ENCODE measurements around the gene EIPR1.

EIPR1 gene

GRCh38 chr2:3309496-3310355 lies 67.9 kb downstream of the EIPR1 start:
- TF ChIP-seq FOXP2 (optimal IDR thresholded peaks at IDR 0.05; ENCODE audit: control extremely low read depth, extremely low read length, insufficient read depth) (no peak), EZH2 (IDR thresholded peaks at IDR 0.05) (no peak), POLR2AphosphoS5 (IDR thresholded peaks at IDR 0.05; ENCODE audit: borderline replicate concordance, low read depth, low read length) (no peak)
- H3K9me3 ChIP-seq (ENCODE audit: low read depth, low read length): no peaks in the 10 kb centered on the region
- no peak overlapping the region for H3K27ac ChIP-seq
- DNase-seq (ENCODE audit: low read depth, low spot score): no peak
- no peak overlapping the region for H3K4me3 ChIP-seq
- H3K36me3 ChIP-seq (ENCODE audit: insufficient read depth, low read length): no peaks in the 10 kb centered on the region
- no peak overlapping the region for H3K9ac ChIP-seq (ENCODE audit: insufficient read length)

- TF ChIP-seq EZH2 (IDR thresholded peaks at IDR 0.05) (no peak), POLR2AphosphoS5 (IDR thresholded peaks at IDR 0.05; ENCODE audit: borderline replicate concordance, low read depth, low read length) (no peak), FOXP2 (optimal IDR thresholded peaks at IDR 0.05; ENCODE audit: control extremely low read depth, extremely low read length, insufficient read depth) (no peak)
- Histone ChIP-seq H3K9me3 (ENCODE audit: low read depth, low read length) (no peaks in the 10 kb centered on the region), H3K27ac (no peak overlapping the region), H3K9ac (ENCODE audit: insufficient read length) (no peak overlapping the region), H3K4me3 (no peak overlapping the region), H3K36me3 (ENCODE audit: insufficient read depth, low read length) (no peaks in the 10 kb centered on the region)
- no peak for DNase-seq (ENCODE audit: low read depth, low spot score)
Observed at GRCh38 chr2:3307901-3308300, 69.7 kb downstream of the EIPR1 start.

GRCh38 chr2:3307236-3307635 lies 70.4 kb downstream of the EIPR1 start:
- H3K27ac ChIP-seq: no peak overlapping the region
- H3K9ac ChIP-seq (ENCODE audit: insufficient read length): no peak overlapping the region
- DNase-seq (ENCODE audit: low read depth, low spot score): no peak
- H3K4me3 ChIP-seq: no peak overlapping the region
- TF ChIP-seq EZH2 (IDR thresholded peaks at IDR 0.05) (no peak), POLR2AphosphoS5 (IDR thresholded peaks at IDR 0.05; ENCODE audit: borderline replicate concordance, low read depth, low read length) (no peak), FOXP2 (optimal IDR thresholded peaks at IDR 0.05; ENCODE audit: control extremely low read depth, extremely low read length, insufficient read depth) (no peak)
- no peaks in the 10 kb centered on the region for H3K36me3 ChIP-seq (ENCODE audit: insufficient read depth, low read length)
- no peaks in the 10 kb centered on the region for H3K9me3 ChIP-seq (ENCODE audit: low read depth, low read length)

- no peaks in the 10 kb centered on the region for H3K36me3 ChIP-seq (ENCODE audit: insufficient read depth, low read length)
- TF ChIP-seq POLR2AphosphoS5 (IDR thresholded peaks at IDR 0.05; ENCODE audit: borderline replicate concordance, low read depth, low read length) (no peak), EZH2 (IDR thresholded peaks at IDR 0.05) (no peak), FOXP2 (optimal IDR thresholded peaks at IDR 0.05; ENCODE audit: control extremely low read depth, extremely low read length, insufficient read depth) (no peak)
- H3K9ac ChIP-seq (ENCODE audit: insufficient read length): no peak overlapping the region
- H3K9me3 ChIP-seq (ENCODE audit: low read depth, low read length): no peaks in the 10 kb centered on the region
- no peak overlapping the region for H3K27ac ChIP-seq
- no peak overlapping the region for H3K4me3 ChIP-seq
- no peak for DNase-seq (ENCODE audit: low read depth, low spot score)
Observed at GRCh38 chr2:3305952-3306351, 71.7 kb downstream of the EIPR1 start.

- H3K9ac ChIP-seq (ENCODE audit: insufficient read length): no peak overlapping the region
- H3K9me3 ChIP-seq (ENCODE audit: low read depth, low read length): no peaks in the 10 kb centered on the region
- no peak for DNase-seq (ENCODE audit: low read depth, low spot score)
- no peak for TF ChIP-seq EZH2 (IDR thresholded peaks at IDR 0.05)
- TF ChIP-seq POLR2AphosphoS5 (IDR thresholded peaks at IDR 0.05; ENCODE audit: borderline replicate concordance, low read depth, low read length): no peak
- TF ChIP-seq FOXP2 (optimal IDR thresholded peaks at IDR 0.05; ENCODE audit: control extremely low read depth, extremely low read length, insufficient read depth): no peak
- H3K36me3 ChIP-seq (ENCODE audit: insufficient read depth, low read length): no peaks in the 10 kb centered on the region
- no peak overlapping the region for H3K27ac ChIP-seq
- no peak overlapping the region for H3K4me3 ChIP-seq
Observed at GRCh38 chr2:3305431-3305830, 72.2 kb downstream of the EIPR1 start.

GRCh38 chr2:3303583-3304406 lies 73.8 kb downstream of the EIPR1 start:
- H3K36me3 ChIP-seq (ENCODE audit: insufficient read depth, low read length): no peaks in the 10 kb centered on the region
- no peak overlapping the region for H3K27ac ChIP-seq
- peak overlapping the region; percentile 78 for H3K9ac ChIP-seq (ENCODE audit: insufficient read length)
- TF ChIP-seq FOXP2 (optimal IDR thresholded peaks at IDR 0.05; ENCODE audit: control extremely low read depth, extremely low read length, insufficient read depth) (no peak), POLR2AphosphoS5 (IDR thresholded peaks at IDR 0.05; ENCODE audit: borderline replicate concordance, low read depth, low read length) (no peak; the same call in 1 of the 2 replicates), EZH2 (IDR thresholded peaks at IDR 0.05) (no peak)
- H3K4me3 ChIP-seq: peak overlapping the region; percentile 70
- peak; percentile 12 for DNase-seq (ENCODE audit: low read depth, low spot score)
- no peaks in the 10 kb centered on the region for H3K9me3 ChIP-seq (ENCODE audit: low read depth, low read length)

GRCh38 chr2:3302751-3303582 lies 74.7 kb downstream of the EIPR1 start:
- TF ChIP-seq EZH2 (IDR thresholded peaks at IDR 0.05) (no peak), FOXP2 (optimal IDR thresholded peaks at IDR 0.05; ENCODE audit: control extremely low read depth, extremely low read length, insufficient read depth) (no peak), POLR2AphosphoS5 (IDR thresholded peaks at IDR 0.05; ENCODE audit: borderline replicate concordance, low read depth, low read length) (no peak)
- Histone ChIP-seq H3K36me3 (ENCODE audit: insufficient read depth, low read length) (no peaks in the 10 kb centered on the region), H3K27ac (no peak overlapping the region), H3K4me3 (peak overlapping the region; percentile 70), H3K9me3 (ENCODE audit: low read depth, low read length) (no peaks in the 10 kb centered on the region), H3K9ac (ENCODE audit: insufficient read length) (peak overlapping the region; percentile 78)
- no peak for DNase-seq (ENCODE audit: low read depth, low spot score)

GRCh38 chr2:3302421-3302750 lies 75.2 kb downstream of the EIPR1 start:
- no peak overlapping the region for H3K4me3 ChIP-seq
- no peak for DNase-seq (ENCODE audit: low read depth, low spot score)
- TF ChIP-seq FOXP2 (optimal IDR thresholded peaks at IDR 0.05; ENCODE audit: control extremely low read depth, extremely low read length, insufficient read depth): no peak
- no peak for TF ChIP-seq POLR2AphosphoS5 (IDR thresholded peaks at IDR 0.05; ENCODE audit: borderline replicate concordance, low read depth, low read length)
- no peak for TF ChIP-seq EZH2 (IDR thresholded peaks at IDR 0.05)
- H3K36me3 ChIP-seq (ENCODE audit: insufficient read depth, low read length): no peaks in the 10 kb centered on the region
- no peak overlapping the region for H3K27ac ChIP-seq
- no peak overlapping the region for H3K9ac ChIP-seq (ENCODE audit: insufficient read length)
- no peaks in the 10 kb centered on the region for H3K9me3 ChIP-seq (ENCODE audit: low read depth, low read length)

Measured in SK-N-MC (cell line).